IMR-90 (cell line): ENCODE measurements around the gene FAM193A.

Experiments used
- CEBPB ChIP-seq: IDR thresholded peaks from 2 replicates; pipeline ENCODE4 v1.6.1; 2012; ENCODE audit warnings: low read depth, low read length, improper control_type of control experiment
- RAD21 ChIP-seq: IDR thresholded peaks from 2 replicates; pipeline ENCODE4 v1.6.1; 2012; ENCODE audit warnings: low read length, improper control_type of control experiment
- SMC3 ChIP-seq: fragments of 150-350 bp; IDR thresholded peaks from 2 replicates; pipeline ENCODE4 v1.6.1; 2016; ENCODE audit warnings: low read depth, mild to moderate bottlenecking, antibody characterized with exemption, low read length, moderate library complexity

- no peak for TF ChIP-seq SMC3
- no peak for TF ChIP-seq CEBPB
- no peak for TF ChIP-seq RAD21
Observed at GRCh38 chr4:2672082-2672481, 135.6 kb downstream of the FAM193A start.
